Thyroid gland (tissue), 4 donors: ENCODE measurements around the gene ALLC.

Experiments
- CTCF ChIP-seq, 6 experiments: fragments of 200-600 bp in 3 of 6; fragments of 450-650 bp in 3 of 6; sonication (generic) in 3 of 6; IDR thresholded peaks; one replicate each; pipeline ENCODE4 v1.5.1; 2016 to 2019; ENCODE audit warnings: antibody characterized with exemption in 6 of 6, mild to moderate bottlenecking in 2 of 6, inconsistent platforms in 1 of 6, moderate library complexity in 1 of 6
- POLR2A ChIP-seq, 2 donors: fragments of 450-650 bp; IDR thresholded peaks; one replicate each; pipeline ENCODE4 v1.6.1; 2017; ENCODE audit warnings: antibody characterized with exemption in 2 of 2, mild to moderate bottlenecking in 2 of 2, moderate library complexity in 1 of 2

- TF ChIP-seq POLR2A (IDR thresholded peaks at IDR 0.05) = no peak
- no peak for TF ChIP-seq CTCF (IDR thresholded peaks at IDR 0.05)
These were observed 79.1 kb downstream of the ALLC start for GRCh38 chr2:3737128-3737527.
